NCI-H524 (cell line): ENCODE measurements around the gene TEX9.
"Not testable (repeated sequence)": the region's sequence is repeated elsewhere in the genome, so short reads cannot be mapped to it uniquely, and the experiment has no call there.

Source experiments
- DNase-seq, 2 experiments: peaks; one replicate each; lab custom pipeline; 2025; lab: John Stamatoyannopoulos, UW

The TEX9 gene

DNA sequence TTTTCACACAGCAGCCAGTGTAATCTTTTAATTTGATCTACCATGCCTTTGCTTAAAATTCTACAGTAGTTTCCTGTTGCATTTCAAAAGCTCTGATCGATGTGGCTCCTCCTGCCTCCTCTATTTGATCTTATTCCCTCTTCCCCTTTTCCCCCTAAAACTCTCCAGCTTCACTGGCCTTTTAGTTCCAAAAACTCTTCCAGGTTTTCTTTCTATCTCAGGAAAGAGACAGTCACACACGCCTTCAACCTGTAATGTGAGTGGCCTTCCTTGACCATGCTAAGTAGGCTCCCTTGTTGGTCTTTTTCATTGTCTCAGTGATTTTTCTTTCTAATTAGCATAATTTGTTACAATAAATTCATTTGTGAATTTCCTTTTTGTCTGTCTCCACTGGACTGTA lies 985 bp downstream of the TEX9 start:
- no peak for DNase-seq

DNA sequence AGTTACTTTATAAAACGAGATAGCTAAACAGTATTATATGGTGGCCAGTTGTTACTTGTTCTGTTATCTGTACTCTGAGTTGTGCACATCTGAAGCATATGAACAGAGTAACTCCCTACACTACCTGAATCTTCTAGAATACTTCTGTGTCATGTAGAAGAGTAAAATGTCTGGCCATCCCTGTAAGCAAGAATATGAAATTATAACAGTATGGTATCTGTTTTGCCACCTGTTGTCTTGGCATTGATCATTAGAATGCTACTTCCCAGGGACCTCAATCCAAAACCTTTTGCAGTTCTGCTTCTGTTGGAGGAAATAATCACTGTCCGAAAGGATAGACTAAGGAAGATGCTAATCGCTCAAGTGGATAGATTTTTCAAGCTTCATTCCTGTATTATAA lies 1.9 kb downstream of the TEX9 start:
- no peak for DNase-seq

DNA sequence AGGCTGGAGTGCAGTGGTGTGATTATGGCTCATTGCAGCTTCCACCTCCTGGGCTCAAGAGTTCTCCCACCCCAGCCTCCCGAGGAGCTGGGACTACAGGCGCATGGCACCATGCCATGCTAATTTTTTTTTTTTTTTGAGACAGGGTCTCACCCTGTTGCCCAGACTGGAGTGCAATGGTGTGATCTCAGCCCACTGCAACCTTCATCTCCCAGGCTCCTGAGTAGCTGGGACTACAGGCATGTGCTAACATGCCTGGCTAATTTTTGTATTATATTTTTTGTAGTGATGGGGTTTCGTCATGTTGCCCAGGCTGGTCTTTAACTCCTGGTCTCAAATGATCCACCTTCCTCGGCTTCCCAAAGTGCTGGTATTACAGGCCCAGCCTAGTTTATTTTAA lies 4.0 kb downstream of the TEX9 start:
- DNase-seq, result peak; percentile 19 to 64

DNA sequence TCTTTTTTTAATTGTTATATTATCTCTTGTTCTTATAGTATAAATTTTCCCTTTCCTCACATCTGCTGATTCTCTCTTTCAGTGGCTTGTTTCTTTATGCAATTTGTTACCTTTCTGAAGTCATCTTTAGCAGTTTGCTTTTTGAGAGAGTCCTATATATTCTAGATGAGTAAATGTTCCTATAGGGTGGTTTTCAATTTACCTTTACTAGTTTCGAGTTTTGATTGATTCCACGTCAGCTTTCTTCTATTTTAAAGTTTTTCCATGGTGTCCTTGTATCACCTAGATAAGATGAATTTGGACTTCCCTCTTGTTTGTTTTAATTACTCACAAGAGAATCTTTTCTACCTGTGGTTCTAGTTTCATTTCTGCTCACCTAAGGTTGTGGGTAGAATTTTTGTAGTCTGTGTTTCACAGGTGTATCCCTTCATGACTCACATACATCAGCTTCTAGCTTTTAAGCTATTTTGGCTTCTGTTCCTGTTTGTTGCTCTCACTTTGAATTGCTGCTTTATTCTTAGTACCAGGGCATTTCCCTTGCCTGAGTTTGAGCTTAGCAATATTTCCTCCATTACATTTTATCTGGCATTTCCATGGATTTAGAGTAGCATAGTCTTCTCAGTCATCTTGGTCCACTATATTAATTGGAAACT lies 6.4 kb downstream of the TEX9 start:
- no peak for DNase-seq

DNA sequence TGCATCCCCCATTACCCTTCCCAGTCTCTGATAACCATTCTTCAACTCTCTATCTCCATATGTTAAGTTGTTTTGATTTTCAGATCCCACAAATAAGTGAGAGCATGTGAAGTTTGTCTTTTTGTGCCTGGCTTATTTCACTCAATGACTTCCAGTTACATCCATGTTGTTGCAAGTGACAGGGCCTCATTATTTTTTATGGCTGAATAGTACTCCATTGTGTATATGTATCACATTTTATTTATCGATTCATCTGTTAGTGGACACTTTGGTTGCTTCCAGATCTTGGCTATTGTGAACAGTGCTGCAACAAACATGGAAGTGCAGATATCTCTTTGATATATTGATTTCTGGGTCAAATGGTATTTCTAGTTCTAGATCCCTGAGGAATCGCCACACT lies 9.5 kb downstream of the TEX9 start:
- not testable (repeated sequence) for DNase-seq

DNA sequence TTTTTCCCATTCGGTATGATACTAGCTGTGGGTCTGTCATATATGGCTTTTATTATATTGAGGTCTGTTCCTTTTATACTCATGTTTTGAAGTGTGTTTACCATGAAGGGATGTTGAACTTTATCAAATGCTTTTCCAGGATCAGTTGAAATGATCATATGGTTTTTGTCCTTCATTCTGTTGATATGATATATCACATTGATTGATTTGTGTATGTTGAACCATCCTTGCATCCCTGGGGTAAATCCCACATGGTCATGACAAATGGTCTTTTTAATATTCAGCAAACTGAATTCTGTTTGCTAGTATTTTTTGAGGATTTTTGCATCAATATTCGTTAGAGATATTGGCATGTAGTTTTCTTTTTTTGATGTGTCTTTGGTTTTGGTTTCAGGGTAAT lies 12.6 kb downstream of the TEX9 start:
- DNase-seq, result not testable (repeated sequence)

DNA sequence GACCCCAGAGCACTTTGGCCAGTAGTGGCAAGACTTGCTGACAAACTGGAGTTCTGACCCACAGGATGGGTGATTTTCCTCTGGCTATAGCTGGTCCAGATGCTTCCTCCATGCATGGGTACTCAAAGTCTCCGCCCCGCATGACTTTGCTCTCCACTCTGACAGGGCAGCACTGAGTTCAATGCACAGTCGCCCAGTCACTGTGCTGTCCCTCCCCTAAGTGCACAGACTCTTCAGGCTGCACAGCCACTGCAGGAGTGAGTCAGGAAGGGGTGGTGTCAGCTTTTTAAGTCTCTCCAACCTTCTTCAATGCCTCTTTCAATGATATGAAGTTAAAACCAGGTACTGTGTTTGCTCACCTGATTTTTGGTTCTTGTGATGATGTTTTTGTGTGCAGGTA lies 17.8 kb downstream of the TEX9 start:
- DNase-seq, result no peak

DNA sequence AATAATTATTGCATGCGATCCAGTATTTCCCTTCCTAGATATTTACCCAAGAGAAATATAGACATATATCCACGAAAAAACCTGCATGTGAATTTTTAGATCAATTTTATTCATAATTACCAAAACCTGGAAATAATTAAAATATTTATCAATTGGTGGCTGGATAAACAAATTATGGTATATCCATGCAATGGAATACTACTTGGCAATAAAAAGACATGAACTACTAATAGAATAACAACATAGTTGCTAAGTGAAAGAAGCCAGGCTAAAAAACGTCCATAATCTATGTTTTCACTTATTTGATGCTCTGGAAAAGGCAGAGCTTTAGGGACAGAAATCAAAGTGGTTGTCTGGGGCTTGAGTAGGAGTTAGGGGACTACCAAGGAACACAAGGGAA lies 20.7 kb downstream of the TEX9 start:
- DNase-seq, result no peak

DNA sequence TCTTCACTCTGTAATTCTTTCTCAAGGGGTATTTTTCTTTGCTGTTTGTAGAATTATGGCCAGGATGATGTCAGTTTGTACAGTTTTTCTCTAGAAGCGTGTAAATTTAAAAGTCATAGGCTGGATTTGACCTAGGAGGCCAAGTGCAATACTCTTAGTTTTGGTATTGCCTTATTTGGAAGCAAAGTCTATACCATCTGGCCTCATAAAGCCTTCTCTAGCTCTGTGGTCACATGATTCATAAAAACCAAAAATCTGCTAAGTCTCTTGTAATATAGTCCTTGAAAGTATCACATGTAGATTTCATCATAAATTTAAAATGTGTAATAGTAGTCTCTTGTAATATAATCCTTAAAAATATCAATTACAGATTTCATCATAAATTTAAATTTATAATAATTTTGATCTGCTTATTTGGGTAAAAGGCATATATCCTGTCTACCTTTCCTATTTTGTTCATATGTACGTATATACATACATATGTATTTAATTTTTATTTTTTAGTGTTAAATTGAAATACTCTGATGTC lies 25.6 kb downstream of the TEX9 start:
- peak in 1 of 2 experiments; percentile 33 for DNase-seq

DNA sequence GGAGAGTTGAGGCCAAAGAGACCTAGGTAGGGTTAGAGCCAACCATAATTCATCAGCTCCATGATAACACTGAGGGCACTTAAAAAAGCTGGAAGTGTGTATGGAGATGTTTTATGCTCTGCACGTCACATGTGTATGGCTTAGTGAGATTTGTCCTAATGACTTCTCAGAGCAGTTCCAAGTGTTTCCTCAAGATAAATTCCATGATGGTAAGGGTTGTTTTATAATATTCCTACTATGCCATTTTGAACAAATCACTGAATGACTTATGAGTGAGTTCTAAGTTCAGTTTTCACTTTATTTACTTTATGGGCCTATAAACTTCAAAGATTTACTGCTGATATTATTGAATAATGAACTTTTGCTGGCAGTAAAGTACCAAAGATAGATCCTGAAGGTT lies 28.1 kb downstream of the TEX9 start:
- DNase-seq, result no peak

DNA sequence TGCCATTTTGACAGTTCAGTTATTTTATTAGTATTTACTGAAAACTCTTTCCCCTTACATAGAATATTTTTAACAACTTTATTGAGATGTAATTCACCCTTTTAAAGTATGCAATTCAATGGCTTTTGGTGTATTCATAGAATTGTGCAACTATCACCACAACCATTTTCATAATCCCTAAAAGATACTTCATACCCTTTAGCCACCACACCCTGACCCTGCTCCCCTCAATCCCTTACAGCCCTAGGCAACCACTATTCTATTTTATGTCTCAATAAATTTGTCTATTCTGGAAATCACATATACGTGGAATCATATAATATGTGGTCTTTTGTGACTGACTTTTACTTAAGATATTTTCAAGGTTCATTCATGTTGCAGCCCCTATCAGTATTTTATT lies 29.7 kb downstream of the TEX9 start:
- DNase-seq, result no peak

DNA sequence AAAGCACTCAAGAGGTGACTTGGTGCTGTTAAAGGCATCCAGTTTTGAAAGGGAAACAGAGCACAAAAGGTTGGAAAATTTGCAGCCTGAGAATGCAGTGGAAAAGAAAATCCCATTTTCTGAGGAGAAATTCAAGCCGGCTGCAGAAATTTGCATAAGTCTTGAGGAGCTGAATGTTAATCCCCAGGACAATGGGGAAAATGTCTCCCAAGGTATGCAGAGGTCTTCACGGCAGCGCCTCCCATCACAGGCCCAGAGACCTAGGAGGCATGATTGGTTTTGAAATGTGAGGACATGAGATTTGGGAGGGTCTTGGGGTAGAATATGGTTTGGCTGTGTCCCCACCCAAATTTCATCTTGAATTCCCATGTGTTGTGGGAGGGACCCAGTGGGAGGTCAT lies 32.1 kb downstream of the TEX9 start:
- DNase-seq, result not testable (repeated sequence)

DNA sequence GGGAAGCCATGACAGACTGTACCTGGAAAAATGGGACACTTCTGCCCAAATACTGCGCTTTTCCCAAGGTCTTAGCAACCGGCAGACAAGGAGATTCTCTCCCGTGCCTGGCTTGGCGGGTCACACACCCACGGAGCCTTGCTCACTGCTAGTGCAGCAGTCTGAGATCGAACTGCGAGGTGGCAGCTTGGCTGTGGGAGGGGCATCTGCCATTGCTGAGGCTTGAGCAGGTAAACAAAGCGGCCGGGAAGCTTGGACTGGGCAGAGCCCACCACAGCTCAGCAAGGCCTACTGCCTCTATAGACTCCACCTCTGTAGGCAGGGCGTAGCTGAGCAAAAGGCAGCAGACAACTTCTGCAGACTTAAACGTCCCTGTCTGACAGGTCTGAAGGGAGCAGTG lies 34.0 kb downstream of the TEX9 start:
- not testable (repeated sequence) for DNase-seq

DNA sequence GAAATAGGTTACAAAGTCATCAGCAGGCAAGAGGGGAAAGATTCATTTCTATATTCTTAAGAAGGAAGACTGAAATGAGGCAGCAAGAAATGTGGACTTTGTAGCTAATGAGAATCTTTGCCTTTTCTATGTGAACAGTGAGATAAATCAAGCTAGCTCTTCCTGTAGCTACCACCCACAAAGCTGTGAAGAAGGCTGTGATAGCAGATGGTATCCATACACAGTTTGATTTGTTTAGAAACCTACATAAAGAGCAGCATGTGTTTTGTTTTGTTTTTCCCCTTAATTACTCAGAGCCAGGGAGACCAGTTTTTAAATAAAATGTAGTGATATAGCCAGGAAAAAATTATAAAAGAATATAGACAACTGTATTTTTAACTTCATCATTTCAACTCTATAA lies 45.5 kb downstream of the TEX9 start:
- DNase-seq, result peak in 1 of 2 experiments; percentile 4

DNA sequence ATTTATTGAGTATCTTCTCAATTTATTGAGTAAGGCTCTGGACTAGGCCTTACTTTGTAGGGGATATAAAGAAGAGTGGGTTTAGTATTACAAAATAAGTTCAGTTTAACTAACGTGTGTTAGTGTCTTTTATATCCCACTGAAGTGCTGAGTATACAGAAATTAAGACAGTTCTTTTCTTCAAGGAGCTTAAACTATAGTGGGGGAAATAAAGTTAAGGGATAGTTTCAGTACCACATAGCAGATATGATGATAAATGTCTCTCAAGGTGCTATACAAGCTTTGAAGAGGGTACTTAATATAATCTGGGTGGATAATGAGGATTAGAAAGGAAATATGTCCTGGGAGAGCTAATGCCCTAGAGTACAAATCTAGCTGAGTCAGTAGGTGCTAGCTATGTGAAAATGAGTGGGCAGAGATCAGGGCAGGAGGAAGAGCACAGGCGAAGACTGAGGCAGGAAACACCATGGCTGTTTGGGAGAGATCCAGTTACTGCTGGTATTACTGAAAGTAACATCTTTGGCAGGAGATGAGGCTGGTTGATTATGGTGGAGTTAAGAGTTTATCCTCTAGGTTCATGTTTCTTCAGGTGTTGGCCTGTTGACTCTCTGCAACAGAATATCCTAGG lies 46.0 kb downstream of the TEX9 start:
- peak; percentile 29 to 71 for DNase-seq

DNA sequence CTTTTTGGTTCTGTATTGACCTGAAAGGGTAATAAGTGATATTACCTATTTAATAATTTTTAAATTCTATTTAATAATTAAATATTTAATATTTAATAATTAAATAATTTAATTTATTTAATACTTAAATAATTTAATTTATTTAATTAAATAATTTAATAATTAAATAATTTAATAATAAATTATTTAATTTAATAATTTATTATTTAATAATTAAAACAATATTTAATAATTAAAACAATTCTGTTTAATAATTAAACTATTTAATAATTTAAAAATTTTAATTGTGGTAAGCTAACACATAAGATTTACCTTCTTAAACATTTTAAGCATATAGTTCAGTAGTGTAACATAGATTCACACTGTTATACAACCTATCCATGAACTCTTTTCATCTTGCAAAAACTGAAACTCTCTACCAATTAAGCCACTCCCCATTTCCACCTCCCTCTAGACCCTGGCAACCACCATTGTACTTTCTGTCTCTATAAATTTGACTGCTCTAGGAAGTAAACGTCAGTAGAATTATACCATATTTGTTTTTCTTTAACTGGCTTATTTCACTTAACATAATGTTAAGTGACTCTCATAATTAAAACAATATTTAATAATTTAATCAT lies 48.0 kb downstream of the TEX9 start:
- not testable (repeated sequence) for DNase-seq

DNA sequence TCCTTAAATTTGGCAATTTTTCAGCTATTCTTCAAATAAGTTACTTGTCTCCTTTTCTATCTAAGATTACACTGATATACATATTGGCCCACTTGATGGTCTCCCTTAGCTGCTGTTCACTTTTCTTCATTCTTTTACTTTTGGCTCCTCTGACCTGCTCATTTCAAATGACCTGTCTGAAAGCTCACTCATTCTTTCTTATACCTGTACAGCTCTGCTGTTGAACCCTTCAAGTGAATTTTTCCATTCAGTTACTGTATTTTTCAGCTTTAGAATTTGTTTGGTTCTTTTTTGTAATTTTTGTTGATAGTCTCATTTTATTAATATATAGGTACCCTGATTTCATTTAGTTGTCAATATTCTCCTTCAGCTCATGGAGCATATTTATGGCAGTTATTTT lies 60.0 kb downstream of the TEX9 start:
- no peak for DNase-seq

DNA sequence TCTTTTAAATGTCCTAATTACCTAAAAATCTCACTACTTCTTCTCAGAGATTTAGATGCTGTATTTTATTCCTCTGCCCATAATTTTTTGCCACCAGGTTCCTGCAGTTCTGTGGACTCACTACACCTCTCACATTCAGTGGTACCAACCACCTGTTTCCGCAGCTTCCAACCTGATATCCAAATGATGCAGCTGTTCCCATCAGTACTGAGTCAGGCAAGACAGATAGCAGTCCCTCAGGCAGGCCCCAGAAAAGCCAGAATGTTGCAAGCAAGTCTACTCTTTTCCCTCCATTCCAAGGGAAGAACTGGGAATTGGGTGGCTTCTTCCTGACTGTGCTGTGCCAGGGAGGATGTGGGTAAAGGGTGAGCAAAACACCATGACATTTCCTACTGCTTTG lies 60.8 kb downstream of the TEX9 start:
- DNase-seq, result no peak

DNA sequence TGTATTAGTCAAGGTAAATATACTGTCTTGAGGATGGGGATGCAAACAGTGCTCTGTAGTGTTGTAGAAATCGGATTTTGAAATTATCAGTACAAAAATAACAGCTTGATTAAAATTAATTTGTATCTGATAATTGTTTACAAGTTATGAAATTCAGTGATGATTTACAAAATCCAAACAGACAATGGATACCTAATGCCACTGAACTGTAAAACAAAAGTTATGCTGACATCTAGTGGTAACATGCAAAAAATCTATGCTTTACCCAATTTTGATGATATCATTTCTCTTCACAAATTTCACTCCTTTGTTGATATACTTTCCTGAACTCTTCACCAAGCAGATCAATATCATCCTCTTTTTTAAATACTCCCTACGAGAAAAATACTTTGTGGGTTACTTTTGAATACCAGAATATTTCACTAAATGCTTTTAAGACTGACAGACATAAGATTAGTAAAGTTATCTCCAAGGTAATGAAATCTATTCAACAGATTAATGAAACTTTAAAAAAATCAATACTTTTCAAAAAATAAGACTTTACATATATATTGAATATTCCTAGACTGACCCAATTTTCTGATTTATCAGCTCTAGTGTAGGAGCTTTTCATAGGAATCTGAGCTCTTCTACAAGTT lies 63.7 kb downstream of the TEX9 start:
- DNase-seq, result peak; percentile 31 to 60

DNA sequence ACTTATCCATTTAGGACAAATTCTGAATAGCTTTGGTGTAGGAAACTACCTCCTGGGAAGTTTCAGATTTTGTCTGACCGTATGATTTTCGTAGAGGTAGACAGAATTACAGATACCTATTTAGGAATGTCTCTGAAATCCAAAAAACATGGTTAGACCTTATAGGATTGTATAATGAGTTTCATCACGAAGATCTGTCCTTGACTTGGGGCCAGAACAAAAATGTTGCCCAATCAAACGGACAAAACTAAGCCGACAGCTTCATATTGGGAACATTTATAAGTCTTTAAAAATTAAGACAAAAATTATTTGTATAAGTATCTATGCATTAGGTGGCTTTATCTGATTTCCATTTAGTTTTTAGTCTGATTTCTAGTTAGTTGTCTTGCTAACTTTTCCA lies 67.1 kb downstream of the TEX9 start:
- no peak for DNase-seq

DNA sequence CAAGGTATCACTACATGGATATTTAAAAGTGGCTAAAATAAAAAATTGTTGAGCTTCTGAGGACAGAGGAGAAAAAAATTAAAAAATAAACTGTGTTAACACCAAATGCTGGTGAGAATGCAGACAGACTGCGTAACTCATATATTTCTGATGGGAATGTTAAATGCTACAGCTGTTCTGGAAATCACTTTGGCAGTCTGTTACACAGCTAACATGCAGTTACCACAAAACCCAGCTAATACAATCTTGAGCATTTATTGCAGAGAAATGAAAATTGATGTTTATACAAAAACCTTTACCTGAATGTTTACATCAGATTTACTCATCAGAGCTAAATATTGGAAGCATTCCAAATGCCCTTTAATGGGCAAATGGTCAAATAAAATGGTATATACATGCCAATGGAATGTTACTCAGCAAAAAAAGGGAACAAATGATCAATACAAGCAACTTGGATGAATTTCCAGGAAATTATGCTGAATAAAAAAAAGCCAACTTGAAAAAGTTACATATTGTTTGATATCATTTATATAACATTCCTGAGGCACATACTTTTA lies 75.1 kb downstream of the TEX9 start:
- no peak for DNase-seq

DNA sequence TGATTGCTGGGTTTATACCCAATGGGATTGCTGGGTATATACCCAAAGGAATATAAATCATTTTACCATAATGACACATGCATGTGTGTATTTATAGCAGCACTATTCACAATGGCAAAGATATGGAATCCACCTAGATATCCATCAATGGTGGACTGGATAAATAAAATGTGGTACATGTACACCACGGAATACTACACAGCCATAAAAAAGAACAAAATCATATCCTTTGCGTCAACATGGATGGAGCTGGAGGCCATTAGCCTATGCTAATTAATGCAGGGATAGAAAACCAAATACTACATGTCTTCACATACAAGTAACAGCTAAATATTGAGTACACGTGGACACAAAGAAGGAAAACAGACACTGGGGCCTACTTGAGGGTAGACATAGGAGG lies 77.1 kb downstream of the TEX9 start:
- DNase-seq, result no peak

DNA sequence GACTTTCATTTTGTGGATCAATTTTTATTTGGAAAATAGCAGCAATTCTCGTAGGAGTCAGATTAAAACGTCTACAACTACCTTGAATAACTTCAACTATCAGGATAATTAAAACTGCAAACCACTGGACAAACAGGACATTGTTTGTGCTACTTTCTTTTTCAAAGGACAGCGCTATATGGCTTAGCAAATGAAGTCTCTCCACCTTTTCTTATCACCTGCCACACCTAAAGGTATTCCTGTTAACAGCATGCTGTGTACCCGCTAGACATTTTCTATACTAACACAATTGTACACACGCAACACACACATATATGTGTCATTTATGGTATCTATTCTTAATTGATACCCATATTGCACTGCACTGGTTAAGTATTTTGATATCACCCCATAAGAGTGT lies 80.5 kb downstream of the TEX9 start:
- DNase-seq, result no peak
